Astrocyte of the cerebellum (primary cell): ENCODE results near the gene OSR1.

Experiments
- DNase-seq: peaks from one replicate; pipeline ENCODE4 v3.0.0-alpha.2; 2011; ENCODE audit warnings: low read depth
- H3K4me3 ChIP-seq: 2 replicates; pipeline ENCODE4 v1.5.1; 2011; ENCODE audit warnings: mild to moderate bottlenecking, low read depth, low read length, moderate library complexity
- in situ Hi-C: cut with HindIII; loops from 2 replicates; pipeline ENCODE4 v1.10.0; 2017; ENCODE audit warnings: low sequenced_read_pairs
- TF ChIP-seq, protein P1 (sequence below): IDR thresholded peaks from 2 replicates; pipeline ENCODE4 v1.5.1; 2012; ENCODE audit warnings: low read length, low read depth, moderate library complexity, mild to moderate bottlenecking; ENCODE audit errors: missing control alignments

OSR1 gene

DNA sequence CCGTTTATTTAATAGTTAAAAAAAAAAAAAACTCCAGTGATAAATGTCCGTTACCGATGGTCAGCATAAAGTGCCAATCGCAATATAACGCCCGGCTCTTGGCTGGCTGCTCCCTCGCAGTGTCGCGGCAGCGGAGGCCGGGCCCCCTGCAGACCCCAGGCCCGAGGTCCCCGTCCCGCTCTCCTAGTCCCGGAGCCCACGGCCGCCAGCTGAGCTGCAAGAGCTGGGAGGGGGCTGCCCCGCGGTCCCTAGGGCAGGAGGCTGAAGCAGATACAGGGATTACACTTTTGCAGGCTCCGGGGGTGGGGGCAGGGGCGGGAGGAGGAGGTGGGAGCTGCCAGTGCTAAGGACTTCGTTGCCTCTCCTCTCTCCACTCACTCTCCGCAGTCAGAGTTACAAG is 6.9 kb downstream of the OSR1 start:
- in situ Hi-C loops = loop anchor here (25.0 kb wide), 3 partner anchors 311 to 614 kb away; no protein-coding TSS in a partner anchor
- DNase-seq = no peak
- TF ChIP-seq, protein P1, sequence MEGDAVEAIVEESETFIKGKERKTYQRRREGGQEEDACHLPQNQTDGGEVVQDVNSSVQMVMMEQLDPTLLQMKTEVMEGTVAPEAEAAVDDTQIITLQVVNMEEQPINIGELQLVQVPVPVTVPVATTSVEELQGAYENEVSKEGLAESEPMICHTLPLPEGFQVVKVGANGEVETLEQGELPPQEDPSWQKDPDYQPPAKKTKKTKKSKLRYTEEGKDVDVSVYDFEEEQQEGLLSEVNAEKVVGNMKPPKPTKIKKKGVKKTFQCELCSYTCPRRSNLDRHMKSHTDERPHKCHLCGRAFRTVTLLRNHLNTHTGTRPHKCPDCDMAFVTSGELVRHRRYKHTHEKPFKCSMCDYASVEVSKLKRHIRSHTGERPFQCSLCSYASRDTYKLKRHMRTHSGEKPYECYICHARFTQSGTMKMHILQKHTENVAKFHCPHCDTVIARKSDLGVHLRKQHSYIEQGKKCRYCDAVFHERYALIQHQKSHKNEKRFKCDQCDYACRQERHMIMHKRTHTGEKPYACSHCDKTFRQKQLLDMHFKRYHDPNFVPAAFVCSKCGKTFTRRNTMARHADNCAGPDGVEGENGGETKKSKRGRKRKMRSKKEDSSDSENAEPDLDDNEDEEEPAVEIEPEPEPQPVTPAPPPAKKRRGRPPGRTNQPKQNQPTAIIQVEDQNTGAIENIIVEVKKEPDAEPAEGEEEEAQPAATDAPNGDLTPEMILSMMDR = no peak
- no peak overlapping the region for H3K4me3 ChIP-seq

DNA sequence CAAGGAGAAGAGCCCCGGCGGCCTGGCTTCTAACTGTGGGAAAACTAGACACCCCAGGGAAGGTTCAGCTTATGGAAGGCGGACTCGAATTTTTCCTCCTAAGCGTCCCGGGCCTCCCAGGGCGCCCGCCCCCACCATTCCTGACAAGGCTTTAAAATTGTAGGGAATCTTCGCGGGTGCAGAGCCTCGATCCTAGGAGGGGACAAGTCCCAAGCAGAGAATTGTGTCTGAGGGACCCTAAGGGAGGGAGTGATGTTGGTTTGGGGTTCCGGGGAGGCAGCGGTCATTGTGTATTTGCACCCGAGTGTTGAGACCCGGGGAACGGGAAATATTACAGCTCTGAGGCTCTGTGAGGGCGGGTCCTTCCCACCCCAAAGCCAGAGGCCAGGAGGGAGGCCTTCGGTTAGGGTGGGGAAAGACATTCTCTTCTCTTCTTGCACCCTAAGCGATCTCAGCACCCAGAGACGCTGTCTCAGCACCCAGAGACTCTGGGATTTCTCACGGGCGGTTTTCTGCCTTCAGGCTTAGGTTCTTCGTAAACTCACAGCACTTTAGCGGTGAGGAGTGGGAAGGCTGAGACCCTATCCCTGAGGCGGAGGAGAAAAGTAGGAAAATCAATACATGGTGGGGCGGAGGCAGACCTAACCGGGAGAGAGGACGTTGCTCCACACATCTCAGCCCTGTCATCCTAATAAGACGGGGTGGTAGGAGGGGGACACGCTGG is 7.6 kb downstream of the OSR1 start:
- TF ChIP-seq, protein P1 = no peak
- H3K4me3 ChIP-seq = peak overlapping the region; percentile 16

DNA sequence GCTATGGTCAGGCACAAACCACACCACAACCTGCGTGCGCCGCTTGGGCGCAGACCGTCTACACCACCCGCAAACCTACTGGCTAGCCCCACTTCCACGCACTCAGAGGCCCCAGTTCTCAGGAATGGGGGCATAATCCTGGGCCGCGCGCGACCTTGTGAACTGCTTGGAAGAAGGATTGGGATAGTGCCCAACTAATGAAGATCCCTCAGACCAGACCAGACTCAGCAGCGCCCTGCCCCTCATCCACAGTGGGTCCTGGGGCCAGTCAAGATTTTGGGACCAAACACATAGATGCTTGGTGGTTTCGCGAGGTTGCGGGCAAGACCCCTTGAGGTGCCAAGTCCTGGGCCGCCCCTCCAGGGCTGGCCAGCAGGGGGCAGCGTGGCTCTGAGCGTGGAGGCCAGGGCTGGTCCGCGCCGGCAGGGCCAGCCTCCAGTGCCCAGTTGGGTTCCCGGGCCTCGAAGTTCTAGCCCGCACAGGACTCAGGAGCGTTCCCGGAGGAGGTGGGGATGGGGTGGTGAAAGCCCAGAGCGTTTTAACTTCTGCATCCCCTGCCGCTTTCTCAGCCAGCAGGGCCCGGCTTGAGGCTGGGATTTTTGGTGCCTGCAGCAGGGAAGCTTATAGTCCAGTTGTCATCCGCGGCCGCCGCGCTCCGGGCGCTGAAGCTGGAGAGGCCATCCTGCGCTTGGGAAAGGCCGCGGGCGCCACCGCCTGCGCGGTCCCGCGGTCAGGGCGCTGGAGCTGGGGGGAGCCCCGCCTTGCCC is 8.3 kb downstream of the OSR1 start:
- DNase-seq = no peak
- TF ChIP-seq, protein P1 = peak; percentile 74
- in situ Hi-C loops = loop anchor here (25.0 kb wide), 3 partner anchors 312 to 613 kb away; no protein-coding TSS in a partner anchor
- peak overlapping the region; percentile 16 for H3K4me3 ChIP-seq

More for the DNA sequence above, 7.6 kb downstream of the OSR1 start:
- DNase-seq = no peak
- in situ Hi-C loops = loop anchor here (25.0 kb wide), 3 partner anchors 311 to 614 kb away; no protein-coding TSS in a partner anchor

DNA sequence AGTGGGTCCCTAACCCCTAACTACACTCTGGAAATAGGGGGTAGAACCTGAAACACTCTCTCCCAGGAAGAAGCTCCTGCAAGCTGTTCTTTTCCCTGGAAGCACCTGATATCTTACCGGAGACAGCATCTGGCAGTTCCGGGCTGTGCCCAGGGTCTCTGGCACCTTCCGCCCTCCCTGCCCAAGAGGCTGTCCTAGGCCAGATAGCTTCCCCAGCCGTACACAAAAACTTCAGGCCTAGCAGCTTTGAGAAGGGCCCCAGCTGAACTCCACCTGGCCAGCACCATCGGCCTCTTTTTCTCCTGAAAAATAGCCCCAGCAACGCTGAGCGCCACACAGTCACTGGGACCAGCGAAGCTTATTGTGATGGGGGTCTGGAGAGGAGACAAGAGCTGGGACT is 9.7 kb downstream of the OSR1 start:
- no peak for DNase-seq
- peak overlapping the region; percentile 87 for H3K4me3 ChIP-seq
- TF ChIP-seq, protein P1 = no peak
- in situ Hi-C loops = no loop called here

DNA sequence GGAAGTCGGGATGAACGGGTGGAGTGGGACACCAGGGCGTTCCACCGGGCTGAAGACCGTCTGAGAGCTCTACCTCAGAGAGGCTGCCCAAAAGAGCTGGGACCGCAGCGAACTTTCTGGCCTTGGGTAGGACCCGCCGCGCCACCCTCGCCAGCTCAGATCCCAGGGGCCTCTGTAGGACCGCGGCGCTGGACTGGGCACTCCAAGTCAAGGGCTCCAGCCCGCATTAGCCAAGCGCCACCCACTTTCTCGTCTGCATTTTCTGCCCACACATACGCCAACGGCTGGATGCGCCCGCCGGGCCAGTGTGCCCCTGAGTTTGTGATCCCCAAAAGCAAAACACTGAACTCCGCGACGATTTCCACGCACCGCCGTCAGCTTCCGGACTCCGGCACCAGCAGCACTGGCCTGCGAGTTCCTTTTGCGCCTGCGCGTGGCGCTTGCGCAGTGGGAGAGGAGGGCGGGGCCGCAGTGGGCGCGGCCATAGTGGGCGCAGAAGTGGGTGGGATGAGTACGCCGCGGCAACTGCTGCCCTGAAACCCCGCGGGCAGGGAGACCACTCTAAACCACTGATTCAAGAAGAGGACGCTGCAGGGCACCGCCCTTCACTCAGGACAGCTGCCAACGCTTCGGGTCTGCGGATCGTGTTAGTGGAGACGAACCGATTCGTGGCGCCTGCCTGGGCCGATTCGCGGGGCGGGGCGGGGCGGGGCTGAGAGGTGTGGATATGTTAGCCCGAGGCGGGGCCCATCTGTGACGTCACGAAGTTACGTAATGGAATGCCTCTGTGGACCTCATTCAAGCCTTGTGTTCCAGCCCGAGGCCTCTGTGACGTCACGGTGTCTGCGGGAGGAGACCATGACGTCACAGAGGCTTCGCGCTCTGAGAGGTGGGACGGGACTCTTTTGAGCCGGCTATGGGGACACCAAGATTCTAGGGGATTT is 10.5 kb downstream of the OSR1 start:
- in situ Hi-C loops = no loop called here
- H3K4me3 ChIP-seq = peak overlapping the region; percentile 87
- peak; percentile 95 for DNase-seq
- TF ChIP-seq, protein P1 = no peak
